GM10266 (cell line): ENCODE data around the gene MOG.
"Not testable (repeated sequence)": the region's sequence is repeated elsewhere in the genome, so short reads cannot be mapped to it uniquely, and the experiment has no call there.

ENCODE experiments used
- DNase-seq: peaks from one replicate; pipeline ENCODE4 v3.0.0; 2012; ENCODE audit errors: extremely low spot score
- CTCF ChIP-seq: IDR thresholded peaks from 2 replicates; pipeline ENCODE4 v1.5.1; 2012; ENCODE audit warnings: mild to moderate bottlenecking, low read depth; ENCODE audit not compliant: control insufficient read depth, insufficient read depth; ENCODE audit errors: missing control alignments

Gene MOG

DNA sequence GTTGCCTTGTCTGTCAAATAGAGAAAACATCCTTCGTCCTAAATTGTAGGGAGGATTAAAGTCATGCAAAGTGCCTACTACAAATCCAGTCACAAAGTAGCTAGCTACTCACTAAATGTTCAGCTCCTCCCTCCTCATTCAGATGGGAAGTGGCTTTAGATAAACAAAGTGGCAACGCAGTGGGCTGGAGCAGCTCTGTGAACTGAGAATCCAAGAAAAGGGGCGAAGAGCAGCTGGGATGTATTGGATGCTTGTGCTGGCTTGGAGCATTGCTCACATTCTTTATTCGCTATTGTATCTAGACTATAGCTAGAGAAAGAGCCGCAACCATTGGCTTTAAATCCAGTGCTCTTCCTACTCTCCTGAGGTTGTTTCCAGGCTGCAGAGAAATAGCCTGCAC lies 10.3 kb downstream of the MOG start:
- no peak for TF ChIP-seq CTCF
- no peak for DNase-seq

DNA sequence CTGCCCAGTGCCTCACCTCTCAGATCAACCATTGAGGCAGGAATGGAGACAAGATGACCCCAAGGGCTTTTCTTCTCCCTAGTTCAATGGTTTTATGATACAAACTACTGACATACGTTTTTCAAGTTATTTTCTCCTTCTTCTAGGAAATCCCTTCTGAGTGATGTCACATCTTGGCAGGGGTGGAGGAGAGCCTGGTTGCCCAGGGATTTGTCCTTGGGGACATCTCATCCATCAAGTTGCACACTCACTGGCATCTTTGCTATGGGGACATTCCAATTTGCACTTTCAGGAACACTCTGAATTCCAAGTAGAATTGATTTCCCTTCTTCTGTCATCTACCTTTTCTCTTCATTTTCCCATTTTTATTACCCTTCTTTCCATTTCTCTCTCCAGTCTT lies 14.1 kb downstream of the MOG start:
- DNase-seq, result no peak
- no peak for TF ChIP-seq CTCF

- not testable (repeated sequence) for DNase-seq
These were observed 15.2 kb downstream of the MOG start for GRCh38 chr6:29672116-29672515.

DNA sequence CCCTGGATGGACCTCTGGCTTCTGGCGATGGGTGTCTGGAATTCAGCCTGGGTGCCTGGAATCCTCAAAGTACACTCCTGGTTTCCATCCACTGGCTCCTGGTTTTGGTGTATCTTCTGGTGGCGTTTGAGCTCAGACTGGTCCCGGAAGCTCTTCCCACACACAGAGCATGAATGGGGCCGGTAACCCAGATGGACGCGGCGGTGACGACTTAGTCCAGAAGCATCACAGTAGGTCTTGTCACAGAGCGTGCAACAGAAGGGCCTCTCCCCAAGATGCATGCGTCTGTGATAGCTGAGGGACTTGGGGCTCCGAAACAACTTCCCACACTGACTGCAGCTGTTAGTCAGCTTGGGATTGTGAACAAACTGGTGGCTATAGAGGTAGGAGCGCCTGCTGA lies 16.3 kb downstream of the MOG start:
- no peak for DNase-seq
- no peak for TF ChIP-seq CTCF

DNA sequence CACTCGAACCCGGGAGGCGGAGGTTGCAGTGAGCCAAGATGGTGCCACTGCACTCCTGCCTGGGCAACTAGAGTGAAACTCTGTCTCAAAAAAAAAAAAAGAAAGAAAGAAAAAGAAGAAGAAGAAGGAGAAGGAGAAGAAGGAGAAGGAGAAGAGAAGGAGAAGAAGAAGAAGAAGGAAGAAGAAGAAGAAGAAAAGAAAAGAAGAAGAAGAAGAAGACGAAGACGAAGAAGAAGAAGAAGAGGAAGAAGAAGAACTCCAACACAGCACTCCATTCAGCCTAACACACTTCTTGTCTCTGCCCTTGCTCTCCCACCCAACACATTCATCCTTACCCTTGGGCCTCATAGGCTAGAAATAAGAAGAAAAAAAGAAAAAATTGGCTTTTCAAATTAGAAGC lies 17.1 kb downstream of the MOG start:
- DNase-seq, result no peak
- TF ChIP-seq CTCF, result no peak

DNA sequence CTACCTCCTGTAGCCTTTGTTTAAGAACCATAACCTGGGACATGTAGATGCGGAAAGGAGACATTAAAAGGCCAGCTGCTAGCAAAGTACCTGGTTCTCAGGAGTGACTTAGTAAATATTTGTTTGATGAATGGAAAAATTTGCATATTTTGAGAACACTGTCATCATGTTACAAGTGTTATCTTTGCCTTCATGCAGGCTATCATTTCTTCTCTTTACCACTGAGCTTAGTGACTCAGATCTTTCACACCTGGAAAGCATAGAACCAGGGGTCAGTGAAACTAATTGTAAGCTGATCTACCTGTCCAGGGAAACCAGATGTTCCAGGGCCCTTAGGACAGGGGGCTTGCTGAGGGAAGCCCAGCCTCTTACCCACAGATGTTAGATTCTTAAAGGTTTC lies 18.7 kb downstream of the MOG start:
- DNase-seq, result no peak

DNA sequence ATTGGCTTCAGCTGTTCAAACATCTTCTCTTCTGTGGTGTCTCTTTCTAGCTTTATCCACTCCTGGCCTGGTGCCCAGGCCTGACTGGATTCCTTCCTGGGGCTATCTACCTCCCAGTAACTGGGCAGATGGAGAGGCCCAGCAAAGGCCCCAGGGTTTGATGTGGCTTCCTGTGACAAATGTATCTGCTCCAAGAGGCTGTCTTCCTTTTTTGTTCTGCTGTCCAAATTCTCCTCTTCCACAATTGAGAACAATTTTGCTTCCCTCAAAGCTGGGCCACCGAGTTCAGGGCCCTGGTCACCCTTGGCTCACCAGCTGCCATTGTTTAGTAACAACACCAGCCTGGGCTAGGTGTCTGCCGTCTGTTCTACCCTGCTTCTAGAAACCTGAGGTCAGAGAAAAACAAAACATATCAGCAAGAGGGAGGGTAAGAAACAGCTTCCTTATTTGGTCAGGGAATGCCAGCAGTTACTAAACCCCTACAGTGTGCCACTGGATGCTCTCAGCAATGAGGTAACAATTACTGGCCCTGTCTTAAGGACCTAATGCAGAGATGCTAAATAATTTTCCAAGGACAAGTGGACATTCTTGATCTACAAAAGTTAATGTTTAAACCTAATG lies 20.2 kb downstream of the MOG start:
- no peak for DNase-seq
- no peak for TF ChIP-seq CTCF

More for the DNA sequence above, 18.7 kb downstream of the MOG start:
- no peak for TF ChIP-seq CTCF

DNA sequence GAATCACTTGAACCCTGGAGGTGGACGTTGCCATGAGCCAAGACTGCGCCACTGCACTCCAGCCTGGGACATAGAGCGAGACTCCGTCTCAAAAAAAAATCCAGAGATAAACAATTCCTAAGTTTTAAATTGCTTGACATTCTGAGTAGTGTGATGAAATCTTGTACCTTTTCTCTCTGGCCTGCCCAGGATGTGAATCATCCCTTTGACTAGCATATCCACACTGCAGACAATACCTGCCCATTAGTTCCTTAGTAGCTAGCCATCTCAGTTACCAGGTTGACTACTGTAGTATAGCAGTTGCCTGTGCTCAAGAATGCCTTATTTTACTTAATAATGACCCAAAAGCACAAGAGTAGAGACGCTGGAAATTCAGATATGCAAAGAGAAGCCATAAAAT lies 21.2 kb downstream of the MOG start:
- no peak for DNase-seq
- no peak for TF ChIP-seq CTCF
